AG10803 (cell line): Measurements from ENCODE around the gene PDGFA.

ENCODE experiments used
- DNase-seq: peaks from one replicate; pipeline ENCODE4 v3.0.0; 2010; ENCODE audit warnings: low read depth
- H3K4me3 ChIP-seq: 2 replicates; pipeline ENCODE4 v1.5.1; 2011; ENCODE audit warnings: mild to moderate bottlenecking, low read length, control low read depth
- CTCF ChIP-seq: conservative IDR thresholded peaks from 2 replicates; pipeline ENCODE4 v1.5.1; 2011; ENCODE audit warnings: mild to moderate bottlenecking, low read length, control low read depth, inconsistent platforms

The PDGFA gene

DNA sequence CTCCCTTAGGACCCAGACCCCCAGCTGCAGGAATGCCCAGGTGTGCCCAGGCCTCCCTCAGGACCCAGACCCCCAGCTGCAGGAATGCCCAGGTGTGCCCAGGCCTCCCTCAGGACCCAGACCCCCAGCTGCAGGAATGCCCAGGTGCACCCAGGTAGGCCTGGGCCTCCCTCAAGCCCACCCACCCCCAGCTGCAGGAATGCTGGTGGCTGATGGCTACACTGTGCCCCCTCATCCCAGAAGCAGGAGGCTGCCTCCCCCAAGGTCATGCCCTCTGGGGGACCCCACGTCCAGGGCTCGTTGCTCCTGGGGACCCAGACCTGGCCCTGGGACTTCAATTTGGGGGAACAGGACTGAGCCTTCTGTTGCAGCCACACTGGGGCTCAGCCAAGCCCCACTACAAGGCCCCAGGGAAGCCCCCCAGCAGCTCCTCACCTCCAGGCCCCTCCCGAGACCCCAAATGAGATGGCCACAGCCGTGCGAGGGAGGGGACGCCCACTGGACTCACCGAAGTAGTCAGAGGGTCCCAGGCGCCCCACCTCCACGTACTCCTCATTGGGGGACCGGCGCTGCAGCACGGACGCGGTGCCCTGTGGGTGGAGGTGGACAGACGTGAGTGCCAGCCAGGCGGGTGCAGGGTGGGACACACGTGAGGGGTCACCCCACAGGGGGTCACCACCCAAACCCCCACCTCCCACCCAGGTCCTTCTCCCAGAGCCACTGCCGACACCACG is 31.4 kb upstream of the PDGFA start:
- no peak for DNase-seq
- no peak overlapping the region for H3K4me3 ChIP-seq
- TF ChIP-seq CTCF = no peak

GRCh38 chr7:549891-550625 is 30.4 kb upstream of the PDGFA start:
- no peak for DNase-seq
- no peak for TF ChIP-seq CTCF
- no peak overlapping the region for H3K4me3 ChIP-seq

GRCh38 chr7:549066-549890 is 29.6 kb upstream of the PDGFA start:
- no peak overlapping the region for H3K4me3 ChIP-seq
- no peak for TF ChIP-seq CTCF
- DNase-seq = no peak

GRCh38 chr7:548401-548800 is 28.8 kb upstream of the PDGFA start:
- DNase-seq = no peak
- H3K4me3 ChIP-seq = no peak overlapping the region
- no peak for TF ChIP-seq CTCF

GRCh38 chr7:545470-545869 is 25.8 kb upstream of the PDGFA start:
- TF ChIP-seq CTCF = no peak
- no peak for DNase-seq
- no peak overlapping the region for H3K4me3 ChIP-seq

GRCh38 chr7:544338-545221 is 24.9 kb upstream of the PDGFA start:
- H3K4me3 ChIP-seq = no peak overlapping the region
- DNase-seq = no peak
- no peak for TF ChIP-seq CTCF
